Ishikawa (cell line): ENCODE data around the gene EEF1E1.

Experiments used
- CEBPB ChIP-seq: IDR thresholded peaks from 2 replicates; pipeline ENCODE4 v1.6.1; 2012
- EP300 ChIP-seq: IDR thresholded peaks from 2 replicates; pipeline ENCODE4 v1.6.1; 2012; ENCODE audit warnings: borderline replicate concordance
- FOXM1 ChIP-seq: IDR thresholded peaks from 2 replicates; pipeline ENCODE4 v1.6.1; 2012; ENCODE audit warnings: low read depth, borderline replicate concordance
- MAX ChIP-seq: IDR thresholded peaks from 2 replicates; pipeline ENCODE4 v1.6.1; 2012
- RAD21 ChIP-seq: IDR thresholded peaks from 2 replicates; pipeline ENCODE4 v1.6.1; 2012; ENCODE audit warnings: low read depth
- TAF1 ChIP-seq: IDR thresholded peaks from 2 replicates; pipeline ENCODE4 v1.6.1; 2012; ENCODE audit warnings: low read depth, mild to moderate bottlenecking

DNA sequence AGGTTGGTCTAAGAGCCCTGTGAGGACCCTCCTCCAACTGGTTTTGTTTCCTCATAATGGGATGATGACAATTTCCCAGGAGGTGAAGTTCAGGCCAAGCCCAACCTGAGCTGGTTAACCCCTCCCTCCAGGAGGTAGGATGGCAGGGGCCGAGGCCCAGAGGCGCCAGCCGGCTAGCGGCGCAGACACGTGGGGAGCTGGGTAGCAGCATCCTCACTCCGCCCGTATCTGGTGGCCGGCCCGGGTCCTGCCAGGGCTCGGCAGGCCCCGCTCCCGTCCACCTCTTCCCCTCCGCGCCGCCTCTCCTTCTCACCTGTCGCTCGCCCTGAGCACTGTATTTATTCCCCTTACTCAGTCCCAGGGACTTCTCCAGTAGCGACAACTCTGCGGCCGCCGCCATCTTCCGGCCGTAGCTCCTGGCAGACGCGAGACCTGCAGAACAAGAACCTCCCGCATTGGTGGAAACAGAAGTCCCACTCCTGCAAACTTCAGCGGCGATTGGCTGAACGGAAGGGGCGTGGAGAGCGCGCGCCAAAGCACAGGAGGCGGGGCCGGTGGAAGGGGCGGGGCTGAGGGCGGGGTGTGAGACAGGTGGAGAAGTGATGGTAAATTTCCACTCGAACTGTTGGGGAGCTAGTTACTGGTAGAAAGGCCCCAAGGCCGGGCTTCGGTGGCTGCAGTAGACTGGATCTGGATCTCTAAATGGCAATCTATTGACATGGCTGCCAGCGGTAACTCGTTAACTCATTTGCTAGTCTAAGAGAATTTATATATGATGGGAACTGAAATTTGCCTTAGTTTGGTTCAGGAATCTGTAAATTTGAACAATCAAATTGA, at the start of gene EEF1E1:
- TF ChIP-seq CEBPB (no peak), EP300 (no peak), MAX (peak; percentile 95), TAF1 (peak; percentile 90), FOXM1 (no peak), RAD21 (no peak)
